Tibial artery (tissue), 4 donors: Measurements from ENCODE around the gene PROB1.

Source experiments
- DNase-seq, 2 donors: peaks; one replicate each; pipeline ENCODE4 v3.0.0-alpha.2; 2019
- H3K27ac ChIP-seq, 2 donors: fragments of 200-600 bp; sonication (generic) in 1 of 2; 1 replicate in 1 of 2; 2 replicates in 1 of 2; pipeline ENCODE4 v1.5.1; 2018 to 2019; ENCODE audit warnings: mild to moderate bottlenecking in 1 of 2
- H3K27me3 ChIP-seq, 2 donors: fragments of 200-600 bp; sonication (generic) in 1 of 2; one replicate each; pipeline versions ENCODE4 v1.5.1 to v1.6.0; 2016 to 2019
- H3K36me3 ChIP-seq, 3 donors: fragments of 200-600 bp; sonication (generic) in 2 of 3; one replicate each; pipeline ENCODE4 v1.5.1; 2016 to 2019; ENCODE audit warnings: mild to moderate bottlenecking in 2 of 3
- H3K4me1 ChIP-seq, 4 donors: fragments of 200-600 bp; sonication (generic) in 2 of 4; 1 replicate in 3 of 4; 2 replicates in 1 of 4; pipeline ENCODE4 v1.5.1; 2016 to 2019
- H3K4me3 ChIP-seq, 2 donors: fragments of 200-600 bp; sonication (generic) in 1 of 2; 1 replicate in 1 of 2; 2 replicates in 1 of 2; pipeline ENCODE4 v1.5.1; 2018 to 2019; ENCODE audit warnings: mild to moderate bottlenecking in 2 of 2
- H3K9me3 ChIP-seq, 3 donors: fragments of 200-600 bp; sonication (generic) in 1 of 3; one replicate each; pipeline ENCODE4 v1.5.1; 2016 to 2019
- CTCF ChIP-seq, 2 experiments: fragments of 200-600 bp in 1 of 2; fragments of 450-650 bp in 1 of 2; IDR thresholded peaks; one replicate each; pipeline ENCODE4 v1.5.1; 2017 to 2019; ENCODE audit warnings: antibody characterized with exemption in 2 of 2, mild to moderate bottlenecking in 1 of 2, moderate library complexity in 1 of 2
- intact Hi-C: fragments of 100-400 bp; cut with DNase I; formaldehyde crosslinking; loops from one replicate; pipeline ENCODE4 v1.15.0; 2023; ENCODE audit warnings: low total_unique reads

The PROB1 gene

GRCh38 chr5:139342423-139342723, 52.5 kb downstream of the PROB1 start:
- Histone ChIP-seq H3K27ac (peak overlapping the region; percentile 94 to 98), H3K36me3 (peaks cover 0 to 6% (median 0%) of the 10 kb centered on the region in 3 donors), H3K4me1 (peaks cover 0 to 40% (median 17%) of the 10 kb centered on the region in 4 donors), H3K9me3 (no peaks in the 10 kb centered on the region), H3K4me3 (peak overlapping the region; percentile 77 to 92), H3K27me3 (no peaks in the 10 kb centered on the region)
- DNase-seq: no peak
- no peak for TF ChIP-seq CTCF (IDR thresholded peaks at IDR 0.05)
- intact Hi-C loops: loop anchor here (5.0 kb wide), 1 partner anchor 50 kb away; the partner anchor contains the start of gene MATR3

GRCh38 chr5:139341689-139342422, 53.0 kb downstream of the PROB1 start, which contains the start of gene PAIP2:
TSS of gene PAIP2 (plus strand) at chr5:139341854. CDS start at chr5:139363785, 21,931 bp downstream.
- Histone ChIP-seq H3K27me3 (no peaks in the 10 kb centered on the region), H3K4me1 (peaks cover 0 to 46% (median 19%) of the 10 kb centered on the region in 4 donors), H3K9me3 (no peaks in the 10 kb centered on the region), H3K36me3 (peaks cover 0 to 6% (median 0%) of the 10 kb centered on the region in 3 donors), H3K27ac (peak within 1 kb of the TSS; percentile 94 to 98), H3K4me3 (peak within 1 kb of the TSS; percentile 77 to 92)
- intact Hi-C loops: loop anchor here (5.0 kb wide), 1 partner anchor 50 kb away; the partner anchor contains the start of gene MATR3
- TF ChIP-seq CTCF (IDR thresholded peaks at IDR 0.05): peak; percentile 72 to 73
- peak; percentile 98 for DNase-seq

GRCh38 chr5:139341187-139341688, 53.7 kb downstream of the PROB1 start:
- Histone ChIP-seq H3K4me3 (peak overlapping the region; percentile 77 to 92), H3K36me3 (peaks cover 0 to 2% (median 0%) of the 10 kb centered on the region in 3 donors), H3K27ac (peak overlapping the region in 1 of 2 donors; percentile 98), H3K4me1 (peaks cover 0 to 52% (median 22%) of the 10 kb centered on the region in 4 donors), H3K9me3 (no peaks in the 10 kb centered on the region), H3K27me3 (no peaks in the 10 kb centered on the region)
- intact Hi-C loops: loop anchor here (5.0 kb wide), 1 partner anchor 49 kb away; the partner anchor contains the start of gene MATR3
- no peak for DNase-seq
- no peak for TF ChIP-seq CTCF (IDR thresholded peaks at IDR 0.05)
